HG03558 (cell line): Measurements from ENCODE around the gene SCAF1.

Source experiments
- ATAC-seq: cut with Tn5 transposase; IDR thresholded peaks from one replicate; pipeline ENCODE4 v1.9.1; 2021; ENCODE audit warnings: moderate number of reproducible peaks; ENCODE audit not compliant: unreplicated experiment; ENCODE audit errors: extremely low read depth

Gene SCAF1

GRCh38 chr19:49660338-49660961, 18.4 kb downstream of the SCAF1 start:
- ATAC-seq, result no peak

GRCh38 chr19:49662011-49662410, 20.0 kb downstream of the SCAF1 start:
- no peak for ATAC-seq

- no peak for ATAC-seq
Observed at GRCh38 chr19:49663224-49663623, 21.2 kb downstream of the SCAF1 start.

- no peak for ATAC-seq
Observed at GRCh38 chr19:49664171-49665035, 22.4 kb downstream of the SCAF1 start.

- no peak for ATAC-seq
Observed at GRCh38 chr19:49665036-49665350, 23.0 kb downstream of the SCAF1 start.

- ATAC-seq, result peak; percentile 58
Observed at GRCh38 chr19:49665351-49666119, 23.5 kb downstream of the SCAF1 start, which contains the start of the genes BCL2L12 and IRF3. Gene BCL2L12 (plus strand): TSS chr19:49665933. CDS start chr19:49666693, 760 bp downstream. Gene IRF3 (minus strand): TSS chr19:49665857. CDS start chr19:49664838, 1,019 bp downstream.

GRCh38 chr19:49666120-49666444, 24.1 kb downstream of the SCAF1 start:
- ATAC-seq, result no peak

GRCh38 chr19:49667473-49667872, 25.5 kb downstream of the SCAF1 start:
- ATAC-seq, result no peak

- ATAC-seq, result no peak
Observed at GRCh38 chr19:49669516-49669915, 27.5 kb downstream of the SCAF1 start.

GRCh38 chr19:49672131-49672919, 30.3 kb downstream of the SCAF1 start:
- ATAC-seq, result no peak

- no peak for ATAC-seq
Observed at GRCh38 chr19:49676136-49676783, 34.3 kb downstream of the SCAF1 start.

- peak; percentile 43 for ATAC-seq
Observed at GRCh38 chr19:49676784-49677230, 34.8 kb downstream of the SCAF1 start.

GRCh38 chr19:49677231-49677900, 35.4 kb downstream of the SCAF1 start, which contains the start of gene PRMT1:
Gene PRMT1 (plus strand): TSS chr19:49677271. CDS start chr19:49677281, 10 bp downstream.
- ATAC-seq, result no peak

GRCh38 chr19:49677901-49678674, 36.1 kb downstream of the SCAF1 start:
- ATAC-seq, result no peak

- no peak for ATAC-seq
Observed at GRCh38 chr19:49678985-49679770, 37.2 kb downstream of the SCAF1 start.

- ATAC-seq, result no peak
Observed at GRCh38 chr19:49679771-49680413, 37.9 kb downstream of the SCAF1 start.
